Stomach (tissue), 4 donors: ENCODE data around the gene SPEM3.

Experiments used
- EP300 ChIP-seq: sonication (generic); formaldehyde crosslinking; IDR thresholded peaks from one replicate; pipeline ENCODE4 v1.6.1; 2017; ENCODE audit warnings: antibody characterized with exemption
- POLR2A ChIP-seq, 4 donors: fragments of 450-650 bp; IDR thresholded peaks; one replicate each; pipeline ENCODE4 v1.6.1; 2016; ENCODE audit warnings: antibody characterized with exemption in 4 of 4, control low read depth in 2 of 4, mild to moderate bottlenecking in 1 of 4, moderate library complexity in 1 of 4
- TF ChIP-seq, protein P1 (sequence below), 7 experiments: fragments of 450-650 bp in 4 of 7; fragments of 200-600 bp in 3 of 7; sonication (generic) in 3 of 7; IDR thresholded peaks; one replicate each; pipeline ENCODE4 v1.5.1; 2016 to 2019; ENCODE audit warnings: antibody characterized with exemption in 7 of 7, control low read depth in 2 of 7, mild to moderate bottlenecking in 1 of 7

DNA sequence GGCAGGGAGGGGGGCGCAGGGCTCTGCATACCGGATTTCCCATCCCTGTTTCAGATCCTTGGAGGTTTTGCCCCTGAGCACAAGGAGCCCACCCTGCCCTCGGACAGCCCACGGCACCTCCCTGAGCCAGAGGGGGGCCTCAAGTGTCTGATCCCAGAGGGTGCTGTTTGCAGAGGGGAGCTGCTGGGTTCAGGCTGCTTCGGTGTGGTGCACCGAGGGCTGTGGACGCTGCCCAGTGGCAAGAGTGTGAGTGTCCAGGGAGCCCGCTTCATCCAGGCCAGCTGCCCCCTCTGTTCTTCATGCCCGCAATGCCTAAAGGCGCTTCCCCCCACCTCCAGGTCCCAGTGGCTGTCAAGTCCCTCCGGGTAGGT is 45.3 kb upstream of the SPEM3 start:
- TF ChIP-seq, protein P1, sequence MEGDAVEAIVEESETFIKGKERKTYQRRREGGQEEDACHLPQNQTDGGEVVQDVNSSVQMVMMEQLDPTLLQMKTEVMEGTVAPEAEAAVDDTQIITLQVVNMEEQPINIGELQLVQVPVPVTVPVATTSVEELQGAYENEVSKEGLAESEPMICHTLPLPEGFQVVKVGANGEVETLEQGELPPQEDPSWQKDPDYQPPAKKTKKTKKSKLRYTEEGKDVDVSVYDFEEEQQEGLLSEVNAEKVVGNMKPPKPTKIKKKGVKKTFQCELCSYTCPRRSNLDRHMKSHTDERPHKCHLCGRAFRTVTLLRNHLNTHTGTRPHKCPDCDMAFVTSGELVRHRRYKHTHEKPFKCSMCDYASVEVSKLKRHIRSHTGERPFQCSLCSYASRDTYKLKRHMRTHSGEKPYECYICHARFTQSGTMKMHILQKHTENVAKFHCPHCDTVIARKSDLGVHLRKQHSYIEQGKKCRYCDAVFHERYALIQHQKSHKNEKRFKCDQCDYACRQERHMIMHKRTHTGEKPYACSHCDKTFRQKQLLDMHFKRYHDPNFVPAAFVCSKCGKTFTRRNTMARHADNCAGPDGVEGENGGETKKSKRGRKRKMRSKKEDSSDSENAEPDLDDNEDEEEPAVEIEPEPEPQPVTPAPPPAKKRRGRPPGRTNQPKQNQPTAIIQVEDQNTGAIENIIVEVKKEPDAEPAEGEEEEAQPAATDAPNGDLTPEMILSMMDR (IDR thresholded peaks at IDR 0.05), result no peak
- no peak for TF ChIP-seq EP300
- no peak for TF ChIP-seq POLR2A (IDR thresholded peaks at IDR 0.05)
